GM04503 (cell line): ENCODE data around the gene CKS1B.

Experiments
- DNase-seq: peaks from one replicate; pipeline ENCODE4 v3.0.0-alpha.2; 2012; ENCODE audit warnings: low read depth

Gene CKS1B

GRCh38 chr1:154987326-154987725 is 12.8 kb downstream of the CKS1B start:
- DNase-seq = no peak

DNA sequence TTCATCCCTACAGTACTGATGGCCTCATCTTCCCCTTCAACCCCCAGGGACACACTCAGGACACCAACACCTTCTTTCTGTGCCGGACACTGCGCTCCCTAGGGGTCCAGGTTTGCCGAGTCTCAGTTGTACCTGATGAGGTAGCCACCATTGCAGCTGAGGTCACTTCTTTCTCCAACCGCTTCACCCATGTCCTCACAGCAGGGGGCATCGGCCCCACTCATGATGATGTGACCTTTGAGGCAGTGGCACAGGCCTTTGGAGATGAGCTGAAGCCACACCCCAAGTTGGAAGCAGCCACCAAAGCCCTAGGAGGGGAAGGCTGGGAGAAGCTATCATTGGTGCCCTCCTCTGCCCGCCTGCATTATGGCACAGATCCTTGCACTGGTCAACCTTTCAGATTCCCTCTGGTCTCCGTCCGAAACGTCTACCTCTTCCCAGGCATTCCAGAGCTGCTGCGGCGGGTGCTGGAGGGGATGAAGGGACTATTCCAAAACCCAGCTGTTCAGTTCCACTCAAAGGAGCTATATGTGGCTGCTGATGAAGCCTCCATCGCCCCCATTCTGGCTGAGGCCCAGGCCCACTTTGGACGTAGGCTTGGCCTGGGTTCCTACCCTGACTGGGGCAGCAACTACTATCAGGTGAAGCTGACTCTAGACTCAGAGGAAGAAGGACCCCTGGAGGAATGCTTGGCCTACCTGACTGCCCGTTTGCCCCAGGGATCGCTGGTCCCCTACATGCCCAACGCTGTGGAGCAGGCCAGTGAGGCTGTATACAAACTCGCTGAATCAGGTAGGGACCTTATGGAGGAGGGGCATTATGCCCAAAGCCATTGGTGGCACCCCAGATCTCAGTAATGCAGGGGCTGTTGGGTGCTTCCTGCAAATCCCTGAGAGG is 13.8 kb downstream of the CKS1B start:
- no peak for DNase-seq

- DNase-seq = no peak
These were observed 14.8 kb downstream of the CKS1B start for GRCh38 chr1:154989195-154989860.

DNA sequence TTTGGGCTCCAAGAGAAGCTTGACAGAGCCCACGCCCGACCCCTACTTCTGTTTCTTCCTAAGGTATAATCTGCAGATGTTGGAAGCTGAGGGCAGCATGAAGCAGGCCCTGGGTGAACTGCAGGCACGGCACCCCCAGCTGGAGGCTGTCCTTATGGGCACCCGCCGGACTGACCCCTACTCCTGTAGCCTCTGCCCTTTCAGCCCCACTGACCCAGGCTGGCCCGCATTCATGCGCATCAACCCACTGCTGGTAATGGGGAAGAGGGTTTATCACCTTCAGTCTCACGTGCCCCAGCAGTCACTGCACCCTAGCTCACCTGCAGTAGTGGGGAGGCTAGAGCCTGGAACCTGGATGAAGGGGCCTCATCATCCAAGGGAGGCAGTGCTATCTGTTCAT is 15.8 kb downstream of the CKS1B start:
- no peak for DNase-seq

DNA sequence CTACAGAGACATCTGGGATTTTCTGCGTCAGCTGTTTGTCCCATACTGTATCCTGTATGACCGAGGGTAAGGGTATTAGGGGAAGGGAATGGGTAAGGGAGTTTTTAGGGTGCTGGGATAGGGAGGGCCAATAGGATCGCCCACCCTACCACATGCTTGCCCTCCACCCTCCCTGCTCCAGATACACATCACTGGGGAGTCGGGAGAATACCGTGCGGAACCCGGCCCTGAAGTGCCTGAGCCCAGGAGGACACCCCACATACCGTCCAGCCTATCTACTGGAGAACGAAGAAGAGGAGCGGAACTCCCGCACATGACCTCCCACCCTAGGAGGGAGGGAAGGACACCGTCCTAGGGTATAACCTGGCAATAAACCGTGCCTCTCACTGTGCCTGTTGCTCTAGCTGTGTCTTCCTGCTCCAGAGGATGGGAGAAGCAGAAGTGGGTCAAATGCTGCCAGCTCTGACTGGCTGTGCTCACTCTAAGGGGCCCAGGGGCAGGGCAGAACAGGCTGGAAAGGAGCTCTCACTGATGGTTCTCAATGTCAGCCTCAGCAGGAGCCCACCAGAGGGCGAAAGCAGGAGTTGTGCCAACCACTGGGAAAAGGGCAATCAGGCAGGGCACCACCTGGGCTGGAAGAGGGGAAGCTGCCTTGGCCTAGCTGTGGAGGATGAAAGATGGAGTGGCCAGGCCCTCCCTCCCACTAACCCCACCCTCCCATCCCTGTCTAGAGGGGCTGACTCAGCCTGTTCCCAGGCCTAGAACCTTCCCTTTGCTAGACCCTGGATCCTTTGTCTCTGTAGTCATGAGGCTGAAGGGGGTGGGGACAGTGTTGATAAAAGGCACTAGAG is 18.5 kb downstream of the CKS1B start:
- DNase-seq = no peak

- no peak for DNase-seq
These were observed 19.2 kb downstream of the CKS1B start, which contains the start of gene LENEP for GRCh38 chr1:154993572-154994268. Gene LENEP (plus strand): TSS chr1:154993586. CDS start chr1:154993608, 22 bp downstream.

- no peak for DNase-seq
These were observed 19.7 kb downstream of the CKS1B start for GRCh38 chr1:154994269-154994587.

DNA sequence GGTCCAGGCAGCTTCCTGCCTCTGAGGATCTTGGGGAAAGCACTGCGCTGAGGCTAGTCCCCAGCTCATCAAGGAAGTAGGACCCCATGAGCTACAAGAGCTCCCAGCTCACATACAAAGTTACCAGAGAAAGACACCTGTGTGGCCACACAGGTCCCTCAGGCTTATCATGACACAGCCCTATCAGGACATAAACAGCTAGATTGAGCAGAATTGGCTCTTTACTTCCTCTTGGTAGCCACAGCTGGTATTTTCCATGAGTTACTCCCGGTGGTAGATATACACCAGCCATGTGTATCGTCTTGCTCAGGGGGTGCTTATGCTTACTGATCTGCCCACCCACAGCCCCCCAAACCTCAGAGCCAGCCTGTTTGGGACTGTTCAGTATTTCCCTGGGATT is 20.1 kb downstream of the CKS1B start:
- DNase-seq = no peak

DNA sequence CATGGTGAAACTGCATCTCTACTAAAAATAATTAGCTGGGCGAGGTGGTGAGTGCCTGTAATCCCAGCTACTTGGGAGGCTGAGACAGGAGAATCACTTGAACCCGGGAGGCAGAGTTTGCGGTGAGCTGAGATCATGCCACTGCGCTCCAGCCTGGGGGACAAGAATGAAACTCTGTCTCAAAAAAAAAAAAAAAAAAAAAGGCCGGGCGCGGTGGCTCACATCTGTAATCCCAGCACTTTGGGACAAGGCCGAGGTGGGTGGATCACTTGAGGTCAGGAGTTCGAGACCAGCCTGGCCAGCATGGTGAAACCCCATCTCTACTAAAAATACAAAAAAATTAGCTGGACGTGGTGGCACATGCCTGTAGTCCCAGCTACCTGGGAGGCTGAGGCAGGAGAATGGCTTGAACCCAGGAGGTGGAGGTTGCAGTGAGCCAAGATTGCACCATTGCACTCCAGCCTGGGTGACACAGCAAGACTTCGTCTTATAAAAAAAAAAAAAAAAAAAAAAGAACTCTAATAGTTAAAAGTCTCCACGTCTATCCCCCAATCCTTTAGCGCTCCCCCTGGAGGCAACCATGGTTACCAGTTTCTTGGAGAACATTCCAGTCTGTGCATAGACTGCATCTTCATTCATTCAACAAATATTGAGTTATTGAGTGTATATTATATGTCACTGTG is 21.0 kb downstream of the CKS1B start:
- DNase-seq = peak; percentile 45

DNA sequence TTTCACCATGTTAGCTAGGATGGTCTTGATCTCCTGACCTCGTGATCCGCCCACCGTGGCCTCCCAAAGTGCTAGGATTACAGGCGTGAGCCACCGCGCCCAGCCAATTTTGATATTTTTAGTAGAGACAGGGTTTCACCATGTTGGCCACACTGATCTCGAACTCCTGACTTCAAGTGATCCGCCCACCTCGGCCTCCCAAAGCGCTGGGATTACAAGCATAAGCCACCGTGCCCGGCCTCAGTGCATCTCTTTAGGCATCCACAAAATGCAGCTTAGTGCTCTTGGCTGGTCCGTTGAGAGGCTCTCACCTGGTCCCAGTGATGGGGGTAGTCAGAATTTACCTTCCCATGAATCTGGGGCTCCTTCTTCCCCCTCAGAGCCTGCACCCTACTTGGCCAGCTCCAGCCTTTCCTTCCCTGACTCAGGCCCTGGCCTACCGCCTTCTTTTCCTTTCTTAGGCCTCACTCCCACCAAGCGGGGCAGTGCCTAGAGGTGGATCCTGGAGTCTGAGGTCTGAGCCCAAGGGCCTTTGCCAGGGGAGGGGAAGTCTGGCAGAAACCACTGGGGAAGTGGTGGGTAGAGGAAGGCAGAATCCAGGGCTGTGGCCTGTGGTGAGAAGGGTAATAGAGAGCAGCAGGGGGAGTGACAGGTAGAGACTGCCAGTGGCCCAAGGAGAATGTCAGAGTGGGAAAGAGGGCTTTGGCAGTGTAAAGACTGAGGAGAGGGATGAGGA is 22.7 kb downstream of the CKS1B start:
- no peak for DNase-seq

DNA sequence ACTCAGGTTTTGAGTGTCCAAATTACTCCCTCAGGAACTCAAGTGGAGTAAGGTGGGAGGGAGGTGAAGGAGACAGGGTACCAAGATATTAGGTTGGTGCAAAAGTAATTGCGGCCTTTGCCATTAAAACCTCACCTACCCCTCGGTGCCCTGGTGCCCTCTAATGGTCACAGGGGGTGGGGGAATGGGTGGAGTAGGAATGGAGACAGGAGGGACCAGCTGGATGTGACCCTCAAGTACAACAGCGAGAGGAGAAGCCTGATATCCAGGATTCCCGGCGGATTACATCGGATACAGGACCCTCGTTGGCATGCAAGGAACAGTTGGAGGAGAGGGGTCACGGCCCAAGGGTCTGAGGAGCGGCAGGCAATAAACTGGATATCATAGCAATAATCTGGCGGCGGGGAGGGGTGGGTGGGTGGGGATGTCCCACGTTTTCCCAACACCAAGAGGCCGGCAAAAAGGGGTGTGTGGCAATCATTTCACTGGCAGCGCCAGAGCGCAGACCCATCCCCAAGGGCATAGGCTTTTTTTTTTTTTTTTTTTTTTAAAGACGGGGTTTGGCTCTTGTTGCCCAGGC is 23.8 kb downstream of the CKS1B start:
- DNase-seq = no peak

- DNase-seq = no peak
These were observed 24.5 kb downstream of the CKS1B start for GRCh38 chr1:154998818-154999570.

DNA sequence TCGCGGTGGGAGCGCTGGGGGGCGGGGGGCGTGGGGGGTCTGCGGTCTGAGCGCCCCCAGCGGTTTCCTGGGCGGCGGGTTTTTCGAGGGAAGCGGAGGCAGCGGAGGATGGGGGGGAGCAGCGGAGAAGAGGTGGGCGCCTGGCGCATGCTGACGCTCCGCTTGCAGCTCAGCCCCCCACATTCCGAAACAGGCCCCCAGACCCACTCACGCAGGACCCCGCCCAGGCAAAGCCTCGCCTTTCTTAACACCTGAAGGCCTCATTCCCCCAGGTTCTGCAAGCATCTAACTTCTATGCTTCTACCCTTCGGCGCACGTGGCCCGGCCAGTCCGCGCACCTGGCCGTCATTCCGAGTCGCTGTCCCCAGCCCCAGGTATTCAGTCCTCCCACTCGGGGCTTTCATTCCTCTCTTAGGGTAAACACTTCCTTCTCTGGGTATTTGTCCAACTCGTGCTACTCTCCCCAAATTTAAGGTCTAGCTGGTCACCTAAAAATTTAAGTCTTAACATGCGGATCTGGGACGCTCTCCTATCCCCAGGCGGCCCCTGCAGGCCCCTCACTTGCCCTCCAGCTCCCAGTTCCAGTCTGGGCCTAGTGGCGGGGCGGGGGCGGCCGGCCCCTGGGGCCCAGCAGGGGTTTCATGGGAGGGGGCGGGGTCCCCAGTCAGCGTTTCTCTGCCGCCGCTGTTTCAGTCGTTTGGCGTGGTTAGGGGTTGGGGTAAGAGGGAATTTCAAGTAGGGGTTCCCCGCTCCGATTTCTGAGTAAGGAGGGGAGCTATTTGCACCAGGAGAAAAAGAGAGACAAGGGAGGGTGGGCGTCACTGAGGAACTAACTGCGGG is 25.3 kb downstream of the CKS1B start:
- DNase-seq = no peak

GRCh38 chr1:155000411-155000725 is 25.9 kb downstream of the CKS1B start:
- no peak for DNase-seq

DNA sequence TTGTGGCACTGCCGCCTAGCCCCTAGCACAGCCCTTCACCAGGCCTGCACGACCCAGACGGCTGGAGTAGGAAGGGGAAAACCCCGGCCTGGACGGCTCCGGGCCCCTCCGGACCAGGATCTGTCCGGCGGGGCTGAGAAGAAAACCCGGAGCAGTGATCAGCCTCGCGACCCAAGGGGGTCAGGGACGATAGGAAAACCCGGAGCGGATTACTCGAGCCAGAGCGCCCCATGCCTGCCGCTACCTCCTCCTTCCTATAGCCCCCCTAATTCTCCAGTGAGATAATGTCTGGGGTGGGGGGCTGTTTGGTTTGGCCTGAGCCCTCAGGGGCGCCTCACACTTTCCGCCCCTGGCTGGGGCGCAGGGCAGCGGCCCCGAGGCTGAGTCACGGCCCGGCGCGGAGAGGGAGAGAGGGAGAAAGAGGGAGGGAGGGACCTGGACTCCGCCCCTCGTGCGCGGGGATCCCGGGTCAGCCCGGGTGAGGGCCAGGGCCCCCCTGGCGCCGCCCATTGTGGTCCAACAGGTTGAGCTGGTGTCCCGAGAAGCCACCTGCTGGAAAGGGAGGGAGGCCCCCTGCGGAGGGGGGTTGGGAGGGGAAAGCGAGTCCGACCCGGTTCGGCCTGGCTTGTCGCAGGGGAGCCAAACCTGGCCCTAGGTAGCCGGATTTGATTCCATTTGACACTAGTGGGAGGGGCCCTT is 26.4 kb downstream of the CKS1B start:
- DNase-seq = peak; percentile 69

DNA sequence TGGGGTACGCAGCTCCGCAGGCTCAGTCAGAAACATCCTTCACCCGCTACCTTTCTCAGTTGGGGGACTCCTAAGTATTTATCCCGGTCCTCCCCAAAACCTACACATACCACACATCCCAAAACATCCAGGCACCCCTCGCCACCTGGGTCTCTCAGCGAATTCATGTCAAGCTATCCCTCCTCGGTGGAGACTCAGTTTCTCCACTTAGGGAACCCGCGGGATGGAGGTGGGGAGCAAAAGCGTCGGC is 26.9 kb downstream of the CKS1B start:
- DNase-seq = no peak

GRCh38 chr1:155001675-155002463 is 27.4 kb downstream of the CKS1B start:
- DNase-seq = peak; percentile 89
